CD14-positive monocyte (primary cell): ENCODE data around the gene FKBP1A. TPM values are rescaled to one million over a fixed set of nuclear protein-coding genes. Genes with fewer than 3 reads are reported as not detected.

ENCODE experiments used
- DNase-seq, 3 donors: peaks; one replicate each; pipeline ENCODE4 v3.0.0-alpha.2; 2011 to 2022
- H2AFZ ChIP-seq: 2 replicates; pipeline ENCODE4 v1.6.0; 2012; ENCODE audit warnings: mild to moderate bottlenecking, low read depth, low read length, inconsistent platforms; ENCODE audit not compliant: insufficient read depth, poor library complexity, severe bottlenecking
- H3K27ac ChIP-seq, 2 donors: 1 replicate in 1 of 2; 2 replicates in 1 of 2; pipeline ENCODE4 v1.5.1; 2012 to 2013; ENCODE audit warnings: low read length in 2 of 2, control low read depth in 1 of 2, inconsistent platforms in 1 of 2, low read depth in 1 of 2, mild to moderate bottlenecking in 1 of 2
- H3K27me3 ChIP-seq, 2 donors: one replicate each; pipeline versions ENCODE4 v1.6.0 to v1.6.1; 2011 to 2013; ENCODE audit warnings: low read length in 2 of 2; ENCODE audit not compliant: control insufficient read depth in 2 of 2, insufficient read depth in 2 of 2
- H3K36me3 ChIP-seq, 2 donors: replicated peaks in 1 of 2; 1 replicate in 1 of 2; 2 replicates in 1 of 2; pipeline versions ENCODE4 v1.5.1 to v1.6.1; 2012 to 2013; ENCODE audit warnings: low read length in 2 of 2, control low read depth in 1 of 2, inconsistent platforms in 1 of 2, mild to moderate bottlenecking in 1 of 2; ENCODE audit not compliant: insufficient read depth in 2 of 2, control insufficient read depth in 1 of 2
- H3K4me1 ChIP-seq, 2 donors: 1 replicate in 1 of 2; 2 replicates in 1 of 2; pipeline versions ENCODE4 v1.5.1 to v1.6.1; 2012 to 2013; ENCODE audit warnings: low read length in 2 of 2, control low read depth in 1 of 2, inconsistent platforms in 1 of 2, mild to moderate bottlenecking in 1 of 2, moderate library complexity in 1 of 2; ENCODE audit not compliant: insufficient read depth in 2 of 2, control insufficient read depth in 1 of 2
- H3K4me2 ChIP-seq: replicated peaks from 2 replicates; pipeline ENCODE3; 2012; ENCODE audit warnings: low read length, moderate library complexity, mild to moderate bottlenecking; ENCODE audit not compliant: poor library complexity, severe bottlenecking; ENCODE audit errors: extremely low read depth
- H3K4me3 ChIP-seq, 3 experiments: fragments of 200-600 bp in 1 of 3; sonication (generic) in 1 of 3; replicated peaks in 1 of 3; 1 replicate in 2 of 3; 2 replicates in 1 of 3; pipeline ENCODE4 v1.5.1; 2011 to 2013; ENCODE audit warnings: low read length in 3 of 3, mild to moderate bottlenecking in 3 of 3, control low read depth in 2 of 3, low read depth in 2 of 3, inconsistent platforms in 1 of 3, moderate library complexity in 1 of 3
- H3K79me2 ChIP-seq: 2 replicates; pipeline ENCODE4 v1.6.0; 2012; ENCODE audit warnings: mild to moderate bottlenecking, control low read depth, inconsistent platforms, low read length, moderate library complexity; ENCODE audit not compliant: insufficient read depth
- H3K9ac ChIP-seq: 2 replicates; pipeline ENCODE4 v1.6.0; 2017; ENCODE audit warnings: low read length, mild to moderate bottlenecking; ENCODE audit not compliant: insufficient read depth, poor library complexity, severe bottlenecking
- H3K9me3 ChIP-seq, 2 donors: replicated peaks in 1 of 2; 1 replicate in 1 of 2; 2 replicates in 1 of 2; pipeline versions ENCODE4 v1.5.1 to v1.6.1; 2012 to 2013; ENCODE audit warnings: low read length in 2 of 2, control low read depth in 1 of 2; ENCODE audit not compliant: control insufficient read depth in 1 of 2, insufficient read depth in 1 of 2
- H4K20me1 ChIP-seq: 2 replicates; pipeline ENCODE4 v1.6.0; 2012; ENCODE audit warnings: mild to moderate bottlenecking, low read length, control low read depth, moderate library complexity; ENCODE audit not compliant: insufficient read depth
- H3K27ac Mint-ChIP-seq, 7 donors: one replicate each; pipeline ENCODE4 v1.8.0; 2020; ENCODE audit warnings: mild to moderate bottlenecking in 7 of 7, mixed read lengths in 7 of 7, moderate library complexity in 6 of 7, inconsistent platforms in 2 of 7
- H3K27me3 Mint-ChIP-seq, 3 donors: one replicate each; pipeline ENCODE4 v1.8.0; 2021 to 2022; ENCODE audit warnings: low read depth in 3 of 3, mild to moderate bottlenecking in 3 of 3, mixed read lengths in 3 of 3, moderate library complexity in 3 of 3, inconsistent platforms in 1 of 3
- H3K36me3 Mint-ChIP-seq, 2 donors: one replicate each; pipeline ENCODE4 v1.8.0; 2020; ENCODE audit warnings: mixed read lengths in 2 of 2, inconsistent platforms in 1 of 2, mild to moderate bottlenecking in 1 of 2
- H3K4me1 Mint-ChIP-seq: one replicate; pipeline ENCODE4 v1.8.0; 2020; ENCODE audit warnings: mild to moderate bottlenecking, mixed read lengths
- H3K4me3 Mint-ChIP-seq, 2 donors: one replicate each; pipeline ENCODE4 v1.8.0; 2020; ENCODE audit warnings: mild to moderate bottlenecking in 2 of 2, mixed read lengths in 2 of 2, moderate library complexity in 1 of 2
- H3K9me3 Mint-ChIP-seq, 7 donors: one replicate each; pipeline ENCODE4 v1.8.0; 2020 to 2022; ENCODE audit warnings: mixed read lengths in 7 of 7, mild to moderate bottlenecking in 6 of 7, moderate library complexity in 6 of 7, inconsistent platforms in 2 of 7
- CTCF ChIP-seq: fragments of 200-600 bp; IDR thresholded peaks from one replicate; pipeline ENCODE4 v1.8.0; 2022; ENCODE audit warnings: antibody characterized with exemption, mild to moderate bottlenecking
- WGBS: methylation state at CpG from one replicate; pipeline ENCODE4 v1.1.5; 2013; ENCODE audit warnings: missing lambda C conversion rate; ENCODE audit not compliant: insufficient coverage; 5-methylcytosine and 5-hydroxymethylcytosine counted together
- intact Hi-C, 2 donors: fragments of 100-400 bp; cut with micrococcal nuclease; formaldehyde crosslinking; loops; one replicate each; pipeline versions ENCODE4 v1.15.0 to v1.15.1; 2023
- polyA plus RNA-seq, 3 donors: library from polyadenylated mRNA; depleted of rRNA in 1 of 3; unstranded in 2 of 3; stranded (reverse) in 1 of 3; fragments of 300-500 nt in 2 of 3; fragments of >200 nt in 1 of 3; fragmentation: Illumina TruSeq in 2 of 3; gene quantifications; 1 replicate in 2 of 3; 2 replicates in 1 of 3; pipeline ENCODE4 v1.2.3, GENCODE V29; 2012 to 2021

Gene FKBP1A
- polyA plus RNA-seq, 3 donors: 155 to 268 (median 194) TPM

- peak overlapping the region; percentile 98 for H3K9ac ChIP-seq
- peak overlapping the region; percentile 66 to 85 (median 75) for H3K4me3 ChIP-seq
- peaks cover 47% of the 10 kb centered on the region for H3K79me2 ChIP-seq
- no peak overlapping the region for H2AFZ ChIP-seq
- H3K4me1 ChIP-seq: peaks cover 16 to 30% of the 10 kb centered on the region in 2 donors
- intact Hi-C loops: loop anchor here (5.0 kb wide), 1 partner anchor 51 kb away; no protein-coding TSS in a partner anchor
- H4K20me1 ChIP-seq: peaks cover 9% of the 10 kb centered on the region
- Mint-ChIP-seq H3K4me3 (no peak overlapping the region), H3K4me1 (peaks cover 35% of the 10 kb centered on the region), H3K36me3 (peaks cover 15 to 19% of the 10 kb centered on the region in 2 donors), H3K27me3 (peaks cover 0 to 3% (median 0%) of the 10 kb centered on the region in 3 donors), H3K9me3 (no peaks in the 10 kb centered on the region), H3K27ac (no peak overlapping the region)
- H3K27ac ChIP-seq: peak overlapping the region; percentile 92 to 99
- no peaks in the 10 kb centered on the region for H3K36me3 ChIP-seq
- 57% methylated on average over 9 of the region's 10 CpGs for WGBS
- peak; percentile 31 to 50 (median 42) for DNase-seq
- H3K9me3 ChIP-seq: no peaks in the 10 kb centered on the region
- no peak for TF ChIP-seq CTCF
- H3K4me2 ChIP-seq: peak overlapping the region; percentile 81
- H3K27me3 ChIP-seq: no peaks in the 10 kb centered on the region
Measured at GRCh38 chr20:1326031-1326930, 66.6 kb downstream of the FKBP1A start.

- no peaks in the 10 kb centered on the region for H3K9me3 Mint-ChIP-seq
- Histone ChIP-seq H3K9me3 (no peaks in the 10 kb centered on the region), H3K9ac (peak overlapping the region; percentile 98), H3K79me2 (peaks cover 40% of the 10 kb centered on the region), H3K27me3 (no peaks in the 10 kb centered on the region), H3K4me2 (peak overlapping the region; percentile 81), H3K4me3 (peak overlapping the region; percentile 66 to 85 (median 75)), H2AFZ (no peak overlapping the region), H3K4me1 (peaks cover 16 to 30% of the 10 kb centered on the region in 2 donors), H3K36me3 (no peaks in the 10 kb centered on the region), H3K27ac (peak overlapping the region; percentile 92 to 99), H4K20me1 (peaks cover under 1% of the 10 kb centered on the region)
- H3K36me3 Mint-ChIP-seq: peaks cover 8 to 10% of the 10 kb centered on the region in 2 donors
- no peak for TF ChIP-seq CTCF
- peak; percentile 98 to 99 (median 99) for DNase-seq
- peaks cover 35% of the 10 kb centered on the region for H3K4me1 Mint-ChIP-seq
- H3K4me3 Mint-ChIP-seq: no peak overlapping the region
- no peak overlapping the region for H3K27ac Mint-ChIP-seq
- peaks cover 0 to 3% (median 0%) of the 10 kb centered on the region in 3 donors for H3K27me3 Mint-ChIP-seq
- intact Hi-C loops: loop anchor here (2.0 to 5.0 kb wide), 2 partner anchors 52 to 111 kb away; no protein-coding TSS in a partner anchor
- under 1% methylated on average over 39 of the region's 56 CpGs for WGBS
Measured at GRCh38 chr20:1325173-1326030, 67.5 kb downstream of the FKBP1A start.
